ENCODE measurements around the gene LMO3. TPM values are rescaled to one million over a fixed set of nuclear protein-coding genes. Genes with fewer than 3 reads are reported as not detected.

The LMO3 gene
- total and polyA plus RNA-seq, 2 of the 4 experiments (the other 2 are of a cell fraction): 0.54 to 0.84 TPM

DNA sequence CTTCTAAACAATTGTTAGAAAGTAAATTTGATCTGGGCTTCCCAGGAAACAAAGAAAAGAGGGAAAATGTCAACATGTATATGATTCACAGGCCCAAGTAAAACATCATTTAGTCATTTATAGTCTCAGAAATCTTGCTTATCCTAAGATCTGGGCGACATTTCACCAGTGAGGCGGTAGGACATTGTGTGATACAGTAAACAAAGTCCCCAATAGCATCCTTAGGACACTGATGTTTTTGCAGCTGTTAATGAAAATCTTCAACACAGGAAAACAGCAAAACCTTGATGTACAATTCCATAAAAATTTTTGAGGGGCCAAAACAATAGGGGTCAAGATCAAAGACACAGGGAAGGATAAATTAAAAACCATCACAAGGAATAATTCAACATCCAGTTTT lies 20.2 kb downstream of the LMO3 start:
- Histone ChIP-seq H2AK9ac (replicated peaks; ENCODE audit: low read depth, low read length, poor library complexity) (no peak overlapping the region), H3K36me3 (ENCODE audit: control insufficient read depth, insufficient read depth, low read length) (no peaks in the 10 kb centered on the region), H3K4me3 (ENCODE audit: insufficient read depth, low read depth, low read length) (no peak overlapping the region), H3K9ac (ENCODE audit: low read depth, low read length) (no peak overlapping the region), H2BK5ac (ENCODE audit: low read depth, low read length, poor library complexity, severe bottlenecking) (no peak overlapping the region), H3K4me1 (ENCODE audit: control insufficient read depth, insufficient read depth, low read length) (peaks cover 2% of the 10 kb centered on the region; the same call in 1 of the 2 replicates), H2BK120ac (ENCODE audit: low read depth, low read length) (no peak overlapping the region), H3K9me3 (ENCODE audit: control insufficient read depth, insufficient read depth, low read length) (no peaks in the 10 kb centered on the region), H4K20me1 (ENCODE audit: insufficient read depth, low read length) (no peaks in the 10 kb centered on the region), H2BK20ac (ENCODE audit: low read depth, low read length) (no peak overlapping the region), H3K18ac (ENCODE audit: low read depth, low read length) (no peak overlapping the region), H2AFZ (replicated peaks; ENCODE audit: low read length, poor library complexity) (no peak overlapping the region), H4K8ac (ENCODE audit: low read depth in 2 of 2, low read length in 2 of 2) (no peak overlapping the region), H3K27me3 (ENCODE audit: control insufficient read depth, insufficient read depth, low read length) (no peaks in the 10 kb centered on the region), H2AK5ac (ENCODE audit: low read depth, low read length) (no peak overlapping the region), H3K27ac (ENCODE audit: insufficient read depth, low read length) (no peak overlapping the region), H3K56ac (ENCODE audit: extremely low read depth, insufficient read depth, low read length) (no peak overlapping the region), H2BK15ac (ENCODE audit: low read depth, low read length) (no peak overlapping the region), H4K5ac (ENCODE audit: low read depth, low read length) (no peak overlapping the region), H4K91ac (ENCODE audit: insufficient read depth, low read depth, low read length) (no peak overlapping the region), H3K4me2 (ENCODE audit: low read depth, low read length) (no peak overlapping the region), H3K9me1 (ENCODE audit: insufficient read depth, low read length) (peaks cover 3% of the 10 kb centered on the region; the same call in 1 of the 2 replicates), H3K4ac (ENCODE audit: low read depth, low read length) (no peak overlapping the region), H3K23ac (ENCODE audit: low read depth, low read length) (no peak overlapping the region), H3K79me1 (ENCODE audit: low read depth in 1 of 2, low read length in 2 of 2) (no peaks in the 10 kb centered on the region), H3K14ac (replicated peaks; ENCODE audit: low read depth, low read length) (no peak overlapping the region)
- intact Hi-C loops (cut with micrococcal nuclease) (no loop called here), in situ Hi-C loops (cut with MboI; ENCODE audit: low sequenced_read_pairs) (no loop called here), dilution Hi-C loops (cut with HindIII; ENCODE audit: low sequenced_read_pairs, unreplicated experiment) (no loop called here)
- TF ChIP-seq NFE2L2 (IDR thresholded peaks at IDR 0.05; ENCODE audit: low read depth, low read length): no peak
- TF ChIP-seq MAZ (IDR thresholded peaks at IDR 0.05; ENCODE audit: borderline replicate concordance, low read depth, low read length): no peak
- no peak for TF ChIP-seq RCOR1 (IDR thresholded peaks at IDR 0.05; ENCODE audit: insufficient replicate concordance, low read length)
- no peak for TF ChIP-seq CEBPB (IDR thresholded peaks at IDR 0.05; ENCODE audit: low read depth, low read length)
- TF ChIP-seq BHLHE40 (IDR thresholded peaks at IDR 0.05; ENCODE audit: low read depth, low read length): no peak
- TF ChIP-seq FOS (IDR thresholded peaks at IDR 0.05; ENCODE audit: low read depth, low read length): no peak
- ChIA-PET POLR2A (ENCODE audit: unreplicated experiment) (no interaction called here), CTCF (no interaction called here)
- DNase-seq (no peak), ATAC-seq (ENCODE audit: low read depth) (no peak)
- WGBS, 2 experiments (ENCODE audit: extremely low coverage in 2 of 2, insufficient read length in 1 of 2): no CpG with 5 or more reads among the region's 2 CpGs
- no TSS peak for BruUV-seq (replicated peaks)
